H1 (cell line): ENCODE measurements around the gene AK5. TPM values are rescaled to one million over a fixed set of nuclear protein-coding genes. Genes with fewer than 3 reads are reported as not detected.

ENCODE experiments used
- CTCF ChIA-PET: fragments of 300-600 bp; sonication (Branson Sonifier 250); formaldehyde crosslinking; loops from one replicate; lab custom pipeline; 2021; ENCODE audit not compliant: partially characterized antibody; lab: Charles Lee
- POLR2A ChIA-PET: fragments of 300-600 bp; sonication (Branson Sonifier 250); formaldehyde crosslinking; loops from one replicate; lab custom pipeline; 2021; ENCODE audit warnings: inconsistent platforms; ENCODE audit not compliant: partially characterized antibody; lab: Charles Lee
- DNase-seq, 2 experiments: peaks; one replicate each; pipeline versions ENCODE4 v3.0.0 to v3.0.0-alpha.2; 2010 to 2022; ENCODE audit warnings: low spot score in 2 of 2, low read depth in 1 of 2, mixed read lengths in 1 of 2
- FAIRE-seq: peaks from 2 replicates; lab custom pipeline; 2011; peaks lifted over from hg19 to GRCh38; lab: Jason Lieb, UNC
- H2AFZ ChIP-seq: 2 replicates; pipeline ENCODE4 v1.8.1; 2012; ENCODE audit warnings: low read length, inconsistent platforms
- H2AK5ac ChIP-seq: 2 replicates; pipeline ENCODE4 v1.6.1; 2013; ENCODE audit warnings: low read depth, low read length
- H2BK120ac ChIP-seq: replicated peaks from 2 replicates; pipeline ENCODE3; 2013; ENCODE audit warnings: low read depth, low read length, inconsistent platforms
- H2BK12ac ChIP-seq: 2 replicates; pipeline ENCODE4 v1.6.1; 2013; ENCODE audit warnings: low read depth, low read length
- H2BK15ac ChIP-seq: 2 replicates; pipeline ENCODE4 v1.6.1; 2013; ENCODE audit warnings: low read length
- H2BK20ac ChIP-seq: 2 replicates; pipeline ENCODE4 v1.6.1; 2013; ENCODE audit warnings: low read length
- H2BK5ac ChIP-seq: 2 replicates; pipeline ENCODE4 v1.6.1; 2013; ENCODE audit warnings: low read depth, low read length
- H3K14ac ChIP-seq: 2 replicates; pipeline ENCODE4 v1.6.1; 2013; ENCODE audit warnings: inconsistent platforms; ENCODE audit not compliant: insufficient read length
- H3K18ac ChIP-seq: 2 replicates; pipeline ENCODE4 v1.6.1; 2013; ENCODE audit warnings: low read length; ENCODE audit errors: extremely low read depth
- H3K23ac ChIP-seq: 2 replicates; pipeline ENCODE4 v1.6.1; 2013; ENCODE audit warnings: inconsistent platforms; ENCODE audit not compliant: insufficient read length
- H3K23me2 ChIP-seq: 2 replicates; pipeline ENCODE4 v1.6.1; 2013; ENCODE audit warnings: low read depth, low read length
- H3K27ac ChIP-seq: 2 replicates; pipeline ENCODE4 v1.6.1; 2011; ENCODE audit warnings: low read depth, low read length, inconsistent platforms
- H3K27me3 ChIP-seq, 4 experiments: replicated peaks in 1 of 4; 1 replicate in 1 of 4; 2 replicates in 3 of 4; pipeline versions ENCODE4 v1.6.1 to v1.8.1; 2011 to 2013; ENCODE audit warnings: low read length in 3 of 4, mild to moderate bottlenecking in 3 of 4, inconsistent platforms in 2 of 4, mixed read lengths in 2 of 4, moderate library complexity in 1 of 4; ENCODE audit not compliant: control insufficient read depth in 3 of 4, insufficient read depth in 3 of 4; ENCODE audit errors: extremely low read depth in 1 of 4
- H3K36me3 ChIP-seq, 4 experiments: 2 replicates each; pipeline versions ENCODE4 v1.6.1 to v1.8.1; 2011 to 2013; ENCODE audit warnings: mild to moderate bottlenecking in 4 of 4, low read length in 3 of 4, moderate library complexity in 2 of 4, control low read depth in 1 of 4, inconsistent platforms in 1 of 4; ENCODE audit not compliant: insufficient read depth in 4 of 4, control insufficient read depth in 2 of 4
- H3K4ac ChIP-seq: replicated peaks from 2 replicates; pipeline ENCODE3; 2013; ENCODE audit warnings: low read length, low read depth, mixed read lengths, inconsistent platforms; ENCODE audit not compliant: insufficient read length
- H3K4me1 ChIP-seq, 4 experiments: replicated peaks in 1 of 4; 1 replicate in 1 of 4; 2 replicates in 3 of 4; pipeline versions ENCODE4 v1.6.1 to v1.8.1; 2011 to 2013; ENCODE audit warnings: low read length in 3 of 4, inconsistent platforms in 2 of 4, mixed read lengths in 1 of 4; ENCODE audit not compliant: insufficient read depth in 4 of 4, control insufficient read depth in 3 of 4
- H3K4me2 ChIP-seq, 2 experiments: 2 replicates each; pipeline versions ENCODE4 v1.6.1 to v1.8.1; 2011 to 2013; ENCODE audit warnings: low read depth in 2 of 2, low read length in 2 of 2, control low read depth in 1 of 2, inconsistent platforms in 1 of 2, mild to moderate bottlenecking in 1 of 2; ENCODE audit not compliant: insufficient read depth in 1 of 2
- H3K4me3 ChIP-seq, 4 experiments: fragments of 200-600, 300-600 bp in 1 of 4; sonication (generic), shearing (Covaris generic), sonication (Bioruptor Twin) in 1 of 4; 2 replicates each; pipeline versions ENCODE4 v1.5.1 to v1.8.1; 2011 to 2016; ENCODE audit warnings: low read length in 4 of 4, low read depth in 3 of 4, control low read depth in 2 of 4, inconsistent platforms in 2 of 4, mild to moderate bottlenecking in 2 of 4, mixed read lengths in 1 of 4, moderate library complexity in 1 of 4; ENCODE audit not compliant: insufficient read depth in 2 of 4; ENCODE audit errors: extremely low read depth in 1 of 4
- H3K56ac ChIP-seq: replicated peaks from 2 replicates; pipeline ENCODE3; 2013; ENCODE audit warnings: low read depth, mild to moderate bottlenecking, mixed read lengths, low read length, inconsistent platforms; ENCODE audit not compliant: insufficient read length
- H3K79me1 ChIP-seq: 2 replicates; pipeline ENCODE4 v1.6.1; 2013; ENCODE audit warnings: low read depth, low read length, control low read depth
- H3K79me2 ChIP-seq, 2 experiments: 2 replicates each; pipeline versions ENCODE4 v1.6.1 to v1.8.1; 2012 to 2013; ENCODE audit warnings: low read length in 2 of 2, mild to moderate bottlenecking in 2 of 2, inconsistent platforms in 1 of 2; ENCODE audit not compliant: insufficient read depth in 2 of 2, control insufficient read depth in 1 of 2
- H3K9ac ChIP-seq, 4 experiments: replicated peaks in 1 of 4; 1 replicate in 1 of 4; 2 replicates in 3 of 4; pipeline versions ENCODE4 v1.6.1 to v1.8.1; 2011 to 2013; ENCODE audit warnings: low read depth in 3 of 4, low read length in 3 of 4, control low read depth in 2 of 4, mild to moderate bottlenecking in 2 of 4, moderate library complexity in 2 of 4, inconsistent platforms in 1 of 4; ENCODE audit errors: extremely low read depth in 1 of 4
- H3K9me3 ChIP-seq, 2 experiments: 2 replicates each; pipeline versions ENCODE4 v1.6.1 to v1.8.1; 2012 to 2013; ENCODE audit warnings: mild to moderate bottlenecking in 2 of 2, moderate library complexity in 2 of 2, control low read depth in 1 of 2, inconsistent platforms in 1 of 2, low read depth in 1 of 2, low read length in 1 of 2, mixed read lengths in 1 of 2; ENCODE audit not compliant: insufficient read depth in 2 of 2
- H4K20me1 ChIP-seq, 2 experiments: replicated peaks in 1 of 2; 2 replicates each; pipeline versions ENCODE3 to v1.8.1; 2011 to 2013; ENCODE audit warnings: inconsistent platforms in 2 of 2, low read length in 2 of 2, mild to moderate bottlenecking in 1 of 2; ENCODE audit not compliant: insufficient read depth in 2 of 2, control insufficient read depth in 1 of 2
- H4K5ac ChIP-seq: 2 replicates; pipeline ENCODE4 v1.6.1; 2013; ENCODE audit warnings: low read length, low read depth, mixed read lengths, inconsistent platforms; ENCODE audit not compliant: insufficient read length
- H4K8ac ChIP-seq: 2 replicates; pipeline ENCODE4 v1.8.0; 2013; ENCODE audit warnings: mild to moderate bottlenecking, moderate library complexity, low read length, inconsistent platforms; ENCODE audit not compliant: insufficient read depth; ENCODE audit errors: extremely low read depth
- H4K91ac ChIP-seq: replicated peaks from 2 replicates; pipeline ENCODE3; 2013; ENCODE audit warnings: low read length, mixed read lengths, inconsistent platforms; ENCODE audit not compliant: insufficient read length
- CREB1 ChIP-seq: IDR thresholded peaks from 2 replicates; pipeline ENCODE4 v1.6.1; 2012; ENCODE audit warnings: inconsistent platforms
- KDM4A ChIP-seq: IDR thresholded peaks from one replicate; pipeline ENCODE4 v1.7.1; 2012; ENCODE audit warnings: low read depth, mild to moderate bottlenecking, moderate library complexity, low read length, inconsistent platforms; ENCODE audit not compliant: severe bottlenecking
- MAFK ChIP-seq: IDR thresholded peaks from 2 replicates; pipeline ENCODE4 v1.6.1; 2012; ENCODE audit warnings: low read depth, mild to moderate bottlenecking, improper control_type of control experiment, low read length
- POU5F1 ChIP-seq: IDR thresholded peaks from 2 replicates; pipeline ENCODE4 v1.6.1; 2011; ENCODE audit warnings: low read depth, mild to moderate bottlenecking, low read length, moderate library complexity
- RBBP5 ChIP-seq: IDR thresholded peaks from 2 replicates; pipeline ENCODE4 v1.7.1; 2012; ENCODE audit warnings: low read depth, mild to moderate bottlenecking, inconsistent platforms, low read length, moderate library complexity, borderline replicate concordance
- whole genome bisulfite sequencing, 2 experiments: shearing (Covaris generic) in 1 of 2; methylation state at CpG; one replicate each; pipeline versions ENCODE4 v1.1.6 to v1.1.7; 2013 to 2015; ENCODE audit warnings: low lambda C conversion rate in 2 of 2, mixed read lengths in 2 of 2, inconsistent platforms in 1 of 2, low coverage in 1 of 2, missing lambda C conversion rate in 1 of 2; ENCODE audit not compliant: insufficient replicate concordance in 2 of 2, insufficient coverage in 1 of 2, insufficient read length in 1 of 2; ENCODE audit errors: extremely low coverage in 1 of 2, missing lambda C conversion rate in 1 of 2; 5-methylcytosine and 5-hydroxymethylcytosine counted together
- long read RNA-seq, 2 experiments: library from RNA in 1 of 2; library from capped mRNA in 1 of 2; stranded (forward); transcript quantifications; one replicate each; pipeline ENCODE4 v2.0.0, GENCODE V29; 2021; ENCODE audit warnings: inconsistent platforms in 1 of 2
- polyA minus RNA-seq, 3 experiments: library from RNA; depleted of rRNA, polyadenylated mRNA; stranded (reverse); fragments of >200 nt; gene quantifications; 1 replicate in 2 of 3; 2 replicates in 1 of 3; pipeline ENCODE4 v1.2.3, GENCODE V29; 2011
- polyA plus RNA-seq, 7 experiments: library from polyadenylated mRNA; depleted of rRNA in 3 of 7; stranded (reverse) in 5 of 7; unstranded in 2 of 7; fragments of >200 nt in 5 of 7; fragments of 200-250 nt in 2 of 7; gene quantifications; 1 replicate in 5 of 7; 2 replicates in 1 of 7; 4 replicates in 1 of 7; pipeline versions ENCODE4 v1.2.1 to v1.2.3, GENCODE V29; 2011 to 2013; ENCODE audit warnings: missing spikeins in 2 of 7, mixed read lengths in 2 of 7
- total RNA-seq: library from RNA; stranded (reverse); fragmentation: NEBNext Ultra II Directional; extraction: Animal tissue kit (Norgen Biotek cat#: 25700); gene quantifications from 2 replicates; pipeline ENCODE4 v1.2.1, GENCODE V29; 2021

The AK5 gene, protein sequence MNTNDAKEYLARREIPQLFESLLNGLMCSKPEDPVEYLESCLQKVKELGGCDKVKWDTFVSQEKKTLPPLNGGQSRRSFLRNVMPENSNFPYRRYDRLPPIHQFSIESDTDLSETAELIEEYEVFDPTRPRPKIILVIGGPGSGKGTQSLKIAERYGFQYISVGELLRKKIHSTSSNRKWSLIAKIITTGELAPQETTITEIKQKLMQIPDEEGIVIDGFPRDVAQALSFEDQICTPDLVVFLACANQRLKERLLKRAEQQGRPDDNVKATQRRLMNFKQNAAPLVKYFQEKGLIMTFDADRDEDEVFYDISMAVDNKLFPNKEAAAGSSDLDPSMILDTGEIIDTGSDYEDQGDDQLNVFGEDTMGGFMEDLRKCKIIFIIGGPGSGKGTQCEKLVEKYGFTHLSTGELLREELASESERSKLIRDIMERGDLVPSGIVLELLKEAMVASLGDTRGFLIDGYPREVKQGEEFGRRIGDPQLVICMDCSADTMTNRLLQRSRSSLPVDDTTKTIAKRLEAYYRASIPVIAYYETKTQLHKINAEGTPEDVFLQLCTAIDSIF
- total RNA-seq, result 5.2 and 7.1 TPM in 2 replicates
- polyA plus RNA-seq (2011; rRNA removed), result 2.0 and 2.1 TPM in 2 replicates
- polyA plus RNA-seq (2011; cell fraction: cytosol; rRNA removed), result 3.8 TPM
- 1.6 TPM for polyA plus RNA-seq (2011; cell fraction: nucleus; rRNA removed)
- polyA plus RNA-seq (2012, experiment 1 of 2), result 2.8 to 11.9 TPM (median 3.8 TPM) in 4 replicates
- 1.7 TPM for polyA plus RNA-seq (2012, experiment 2 of 2)
- polyA plus RNA-seq (2013, experiment 1 of 2), result 4.8 TPM
- 3.2 TPM for polyA plus RNA-seq (2013, experiment 2 of 2)
- polyA minus RNA-seq (2011; rRNA and poly(A)+ RNA removed), result 2.4 and 2.6 TPM in 2 replicates
- polyA minus RNA-seq (2011; cell fraction: cytosol; rRNA and poly(A)+ RNA removed), result 6.5 TPM
- 5.3 TPM for polyA minus RNA-seq (2011; cell fraction: nucleus; rRNA and poly(A)+ RNA removed)
- long read RNA-seq, experiment 1, partial matches to known transcripts, result 5 of 5 reads
- long read RNA-seq, experiment 1, other reads (novel, unspliced or antisense), result 0 of 5 reads
- long read RNA-seq, experiment 2, result 0 reads

DNA sequence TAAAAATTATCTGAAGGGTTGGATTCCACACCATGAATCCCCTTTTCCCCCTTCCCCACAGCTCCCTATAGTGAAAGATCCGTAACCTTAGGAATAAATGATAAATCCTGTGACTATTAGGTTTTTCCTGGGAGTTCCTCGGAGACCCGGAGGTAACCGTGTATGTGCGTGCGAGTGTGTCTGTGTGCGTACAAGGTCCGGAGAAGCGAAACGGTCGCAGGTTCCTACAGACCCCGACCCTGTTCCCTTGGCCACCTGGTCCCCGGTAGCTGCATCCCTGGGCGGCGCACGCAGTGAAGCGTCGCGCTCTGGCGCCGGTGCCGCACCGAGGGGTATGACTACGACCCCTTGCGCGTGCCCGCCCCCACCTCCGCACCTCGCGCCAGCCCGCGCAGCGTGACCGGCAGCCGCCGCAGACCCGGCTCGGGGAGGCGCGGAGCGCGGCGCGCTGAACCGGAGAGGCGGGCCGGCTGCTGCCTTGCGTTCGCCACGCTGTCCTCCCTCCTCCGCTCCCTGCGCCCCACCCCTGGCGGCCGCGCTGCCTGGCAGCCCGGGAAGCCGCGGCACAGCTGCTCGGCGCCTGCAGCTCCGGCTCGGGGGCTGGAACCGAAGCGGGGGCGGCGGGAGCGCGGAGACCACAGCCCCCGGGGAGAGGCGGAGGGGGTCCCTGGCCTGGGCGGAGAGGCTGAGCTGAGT is at the start of gene AK5:
Gene AK5 (plus strand): TSS at position 529 of the 696 bp plus-strand sequence. CDS start 295 bp downstream, outside the sequence.
- Histone ChIP-seq H3K79me2 (no peaks in the 10 kb centered on the region), H3K9me3 (no peaks in the 10 kb centered on the region), H2BK5ac (0 out of 2 replicates have a peak within 1 kb of the TSS, but pooled peaks have one; percentile 12), H3K56ac (no peak within 1 kb of the TSS), H3K4ac (no peak within 1 kb of the TSS), H4K20me1 (no peaks in the 10 kb centered on the region), H4K91ac (peak within 1 kb of the TSS; percentile 7), H3K27me3 (peaks cover 14 to 34% (median 23%) of the 10 kb centered on the region in 4 experiments), H3K14ac (no peak within 1 kb of the TSS), H2AK5ac (no peak within 1 kb of the TSS), H4K8ac (peak within 1 kb of the TSS; percentile 73; the same call in 1 of the 2 replicates), H3K79me1 (no peaks in the 10 kb centered on the region), H3K36me3 (no peaks in the 10 kb centered on the region), H2BK20ac (peak within 1 kb of the TSS; percentile 76; the same call in 1 of the 2 replicates), H3K9ac (peak within 1 kb of the TSS in 2 of 4 experiments; percentile 45 to 52; a peak in 4 of 7 replicates), H4K5ac (peak within 1 kb of the TSS; percentile 4), H2AFZ (peak within 1 kb of the TSS; percentile 92), H3K18ac (peak within 1 kb of the TSS; percentile 74; the same call in 1 of the 2 replicates), H2BK12ac (peak within 1 kb of the TSS; percentile 64; the same call in 1 of the 2 replicates), H3K27ac (no peak within 1 kb of the TSS), H3K23me2 (peaks cover 20% of the 10 kb centered on the region; the same call in 1 of the 2 replicates), H3K4me2 (peak within 1 kb of the TSS; percentile 88 to 93), H3K4me3 (peak within 1 kb of the TSS; percentile 65 to 88 (median 75)), H2BK120ac (no peak within 1 kb of the TSS), H3K4me1 (peaks cover 3 to 9% (median 5%) of the 10 kb centered on the region in 4 experiments; a peak in 5 of 7 replicates), H3K23ac (no peak within 1 kb of the TSS), H2BK15ac (0 out of 2 replicates have a peak within 1 kb of the TSS, but pooled peaks have one; percentile 26)
- ChIA-PET POLR2A (interaction anchor here (0.7 to 2.0 kb wide), 13 partner anchors 10 to 766 kb away, joined by 3 to 9 read pairs (median 3); partner anchors contain the start of gene PIGK), CTCF (interaction anchor here (0.7 to 1.7 kb wide), 5 partner anchors 12 to 88 kb away, joined by 3 to 5 read pairs (median 3); no protein-coding TSS in a partner anchor)
- DNase-seq, result peak in 1 of 2 experiments; percentile 72
- no peak for FAIRE-seq
- WGBS, 2 experiments, result 4% methylated on average over 41 of the region's 71 CpGs; no CpG with 5 or more reads in 1 of the 2 experiments
- TF ChIP-seq KDM4A, result peak; percentile 92
- TF ChIP-seq POU5F1, result no peak
- no peak for TF ChIP-seq RBBP5
- TF ChIP-seq CREB1, result peak; percentile 77
- no peak for TF ChIP-seq MAFK
